Measurements from ENCODE around the gene PTRH1. TPM values are rescaled to one million over a fixed set of nuclear protein-coding genes. Genes with fewer than 3 reads are reported as not detected.

Gene PTRH1
- total and polyA plus RNA-seq, 2 of the 13 experiments (the other 11 are each of a cell fraction or from before 2014, with no cell fraction given): 4.0 to 10.4 TPM

DNA sequence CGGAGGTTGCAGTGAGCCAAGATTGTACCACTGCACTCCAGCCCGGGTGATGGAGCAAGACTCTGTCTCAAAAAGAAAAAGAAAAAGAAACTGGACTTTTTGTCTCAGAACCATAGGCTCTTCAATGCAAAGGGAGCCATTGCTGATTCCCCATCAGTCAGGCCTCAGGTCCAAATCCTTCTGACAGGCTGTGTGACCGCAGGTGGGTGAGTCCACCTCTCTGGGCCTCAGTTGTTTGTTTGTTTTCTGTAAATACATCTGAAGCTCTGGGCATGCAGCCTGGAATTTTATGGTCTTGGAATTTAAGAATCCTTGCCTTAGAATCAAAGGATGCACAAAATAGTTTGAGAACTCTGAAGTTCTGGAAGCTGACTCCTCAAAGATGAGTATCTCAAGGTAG, 40.8 kb upstream of the PTRH1 start:
- no peak for FAIRE-seq
- no peak overlapping the region for H3K27ac ChIP-seq (ENCODE audit: extremely low read length, insufficient read depth, low read length)
- TF ChIP-seq MXD4 (CRISPR knock-in tag; IDR thresholded peaks at IDR 0.05) (no peak), NAIF1 (CRISPR knock-in tag; IDR thresholded peaks at IDR 0.05; ENCODE audit: borderline replicate concordance) (no peak), ZNF12 (CRISPR knock-in tag; IDR thresholded peaks at IDR 0.05) (no peak)
- TF ChIP-seq, protein P1, sequence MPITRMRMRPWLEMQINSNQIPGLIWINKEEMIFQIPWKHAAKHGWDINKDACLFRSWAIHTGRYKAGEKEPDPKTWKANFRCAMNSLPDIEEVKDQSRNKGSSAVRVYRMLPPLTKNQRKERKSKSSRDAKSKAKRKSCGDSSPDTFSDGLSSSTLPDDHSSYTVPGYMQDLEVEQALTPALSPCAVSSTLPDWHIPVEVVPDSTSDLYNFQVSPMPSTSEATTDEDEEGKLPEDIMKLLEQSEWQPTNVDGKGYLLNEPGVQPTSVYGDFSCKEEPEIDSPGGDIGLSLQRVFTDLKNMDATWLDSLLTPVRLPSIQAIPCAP (CRISPR knock-in tag; IDR thresholded peaks at IDR 0.05; ENCODE audit: low read depth): no peak
- no peaks in the 10 kb centered on the region for H3K4me1 ChIP-seq (ENCODE audit: insufficient read depth, low read length)
- H3K79me2 ChIP-seq (ENCODE audit: insufficient read depth, low read length): no peaks in the 10 kb centered on the region
- peaks cover 0 to 49% of the 10 kb centered on the region in 2 experiments; a peak in 3 of 5 replicates for H3K27me3 ChIP-seq (ENCODE audit: control insufficient read depth in 1 of 2, insufficient read depth in 2 of 2, low read length in 2 of 2)
- BruUV-seq (replicated peaks): no TSS peak
- no peak for ATAC-seq
- no peaks in the 10 kb centered on the region for H3K36me3 ChIP-seq (replicated peaks in 1 of 2; ENCODE audit: control insufficient read depth in 1 of 2, insufficient read depth in 2 of 2, low read length in 2 of 2)
- no peak overlapping the region for H3K4me3 ChIP-seq (replicated peaks in 1 of 3; ENCODE audit: insufficient read depth in 1 of 3, low read depth in 2 of 3, low read length in 3 of 3)
- no peaks in the 10 kb centered on the region for H3K9me3 ChIP-seq (ENCODE audit: low read length)
- in situ Hi-C loops (cut with HindIII; ENCODE audit: extremely low pct_ligation_motif_present, low pct_unique_long_range_greater_than_20kb) (no loop called here), intact Hi-C loops (cut with micrococcal nuclease; ENCODE audit: unreplicated experiment) (no loop called here)
- 43% methylated on average over 3 of the region's 3 CpGs for WGBS (ENCODE audit: low lambda C conversion rate)
- POLR2A ChIA-PET: no interaction called here
- H4K20me1 ChIP-seq (ENCODE audit: insufficient read depth, low read length): no peaks in the 10 kb centered on the region
- H2AFZ ChIP-seq (ENCODE audit: low read length): no peak overlapping the region
- CTCF ChIA-PET (ENCODE audit: low intra/inter-chr PET ratio, low total read pairs): no interaction called here
- DNase-seq (ENCODE audit: low spot score): no peak
- no peak overlapping the region for H3K9ac ChIP-seq (ENCODE audit: insufficient read depth, low read depth, low read length)
- H3K4me2 ChIP-seq (ENCODE audit: low read depth, low read length): no peak overlapping the region

DNA sequence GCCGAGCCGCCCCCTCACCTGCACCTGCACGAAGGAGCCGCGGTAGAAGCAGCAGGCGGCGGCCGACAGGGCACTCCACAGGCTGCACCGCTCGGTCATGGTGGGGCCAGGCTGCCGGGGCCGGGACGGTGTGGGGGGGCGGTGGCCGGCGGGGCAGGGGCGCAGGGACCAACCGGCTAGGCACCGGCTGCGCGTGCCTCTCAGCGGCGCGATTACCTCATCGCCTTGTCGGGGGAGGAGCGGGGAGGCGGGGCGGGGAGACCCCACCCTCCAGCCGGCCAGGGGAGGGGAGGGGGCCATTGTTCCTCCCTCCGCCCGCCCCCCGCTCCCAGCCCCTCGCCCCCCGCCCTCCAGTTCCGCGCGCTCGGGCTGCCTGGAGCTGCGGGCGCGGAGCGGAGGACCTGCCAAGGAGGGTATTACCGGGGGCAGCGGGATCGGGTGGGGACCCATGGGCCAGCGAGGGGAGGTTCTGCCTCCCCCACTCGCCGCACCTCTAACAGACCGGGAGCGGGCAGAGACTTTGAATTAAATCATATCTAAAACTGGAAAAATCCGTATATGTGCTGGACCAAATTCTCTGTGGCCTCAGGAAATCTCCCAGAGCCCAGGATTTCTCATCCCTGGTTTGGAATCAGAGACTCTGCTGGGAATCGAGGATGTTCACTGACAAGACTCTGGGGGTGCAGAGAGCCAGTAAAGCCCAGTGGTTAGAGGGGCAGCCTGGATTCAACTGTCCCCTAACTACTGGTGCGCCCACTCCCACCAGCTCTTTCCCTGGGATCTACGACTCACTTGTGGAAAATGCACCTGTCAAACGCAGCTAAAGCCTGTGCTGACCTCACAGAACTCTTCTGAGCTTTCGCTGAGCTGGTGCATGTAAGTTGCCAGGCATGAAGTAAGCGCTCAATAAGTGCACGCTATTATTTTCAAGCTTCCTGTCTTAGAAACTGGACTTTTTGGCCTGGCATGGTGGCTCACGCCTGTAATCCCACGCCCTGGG, 39.9 kb upstream of the PTRH1 start:
- FAIRE-seq: no peak
- no peak overlapping the region for H3K9ac ChIP-seq (ENCODE audit: insufficient read depth, low read depth, low read length)
- no peak overlapping the region for H3K4me2 ChIP-seq (ENCODE audit: low read depth, low read length)

More for the DNA sequence above, 39.9 kb upstream of the PTRH1 start:
- Histone ChIP-seq H3K4me3 (replicated peaks in 1 of 3; ENCODE audit: insufficient read depth in 1 of 3, low read depth in 2 of 3, low read length in 3 of 3) (no peak overlapping the region), H4K20me1 (ENCODE audit: insufficient read depth, low read length) (no peaks in the 10 kb centered on the region), H3K9me3 (ENCODE audit: low read length) (no peaks in the 10 kb centered on the region), H3K27me3 (ENCODE audit: control insufficient read depth in 1 of 2, insufficient read depth in 2 of 2, low read length in 2 of 2) (peaks cover 0 to 45% of the 10 kb centered on the region in 2 experiments; a peak in 3 of 5 replicates), H2AFZ (ENCODE audit: low read length) (no peak overlapping the region), H3K79me2 (ENCODE audit: insufficient read depth, low read length) (no peaks in the 10 kb centered on the region), H3K27ac (ENCODE audit: extremely low read length, insufficient read depth, low read length) (no peak overlapping the region), H3K36me3 (replicated peaks in 1 of 2; ENCODE audit: control insufficient read depth in 1 of 2, insufficient read depth in 2 of 2, low read length in 2 of 2) (no peaks in the 10 kb centered on the region), H3K4me1 (ENCODE audit: insufficient read depth, low read length) (no peaks in the 10 kb centered on the region)
- 28% methylated on average over 14 of the region's 61 CpGs for WGBS (ENCODE audit: low lambda C conversion rate)
- in situ Hi-C loops (cut with HindIII; ENCODE audit: extremely low pct_ligation_motif_present, low pct_unique_long_range_greater_than_20kb): no loop called here
- intact Hi-C loops (cut with micrococcal nuclease; ENCODE audit: unreplicated experiment): no loop called here
- ATAC-seq (no peak), DNase-seq (ENCODE audit: low spot score) (no peak)
- ChIA-PET CTCF (ENCODE audit: low intra/inter-chr PET ratio, low total read pairs) (no interaction called here), POLR2A (no interaction called here)
- TF ChIP-seq, protein P2, sequence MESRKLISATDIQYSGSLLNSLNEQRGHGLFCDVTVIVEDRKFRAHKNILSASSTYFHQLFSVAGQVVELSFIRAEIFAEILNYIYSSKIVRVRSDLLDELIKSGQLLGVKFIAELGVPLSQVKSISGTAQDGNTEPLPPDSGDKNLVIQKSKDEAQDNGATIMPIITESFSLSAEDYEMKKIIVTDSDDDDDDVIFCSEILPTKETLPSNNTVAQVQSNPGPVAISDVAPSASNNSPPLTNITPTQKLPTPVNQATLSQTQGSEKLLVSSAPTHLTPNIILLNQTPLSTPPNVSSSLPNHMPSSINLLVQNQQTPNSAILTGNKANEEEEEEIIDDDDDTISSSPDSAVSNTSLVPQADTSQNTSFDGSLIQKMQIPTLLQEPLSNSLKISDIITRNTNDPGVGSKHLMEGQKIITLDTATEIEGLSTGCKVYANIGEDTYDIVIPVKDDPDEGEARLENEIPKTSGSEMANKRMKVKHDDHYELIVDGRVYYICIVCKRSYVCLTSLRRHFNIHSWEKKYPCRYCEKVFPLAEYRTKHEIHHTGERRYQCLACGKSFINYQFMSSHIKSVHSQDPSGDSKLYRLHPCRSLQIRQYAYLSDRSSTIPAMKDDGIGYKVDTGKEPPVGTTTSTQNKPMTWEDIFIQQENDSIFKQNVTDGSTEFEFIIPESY (CRISPR knock-in tag; IDR thresholded peaks at IDR 0.05): no peak
- no peak for TF ChIP-seq KLF15 (CRISPR knock-in tag; IDR thresholded peaks at IDR 0.05; ENCODE audit: borderline replicate concordance)
- no peak for TF ChIP-seq RFX5 (IDR thresholded peaks at IDR 0.05; ENCODE audit: low read depth, low read length)
- TF ChIP-seq HIVEP1 (CRISPR knock-in tag; IDR thresholded peaks at IDR 0.05): no peak
- no peak for TF ChIP-seq ZNF792 (CRISPR knock-in tag; IDR thresholded peaks at IDR 0.05)
- TF ChIP-seq, protein P3, sequence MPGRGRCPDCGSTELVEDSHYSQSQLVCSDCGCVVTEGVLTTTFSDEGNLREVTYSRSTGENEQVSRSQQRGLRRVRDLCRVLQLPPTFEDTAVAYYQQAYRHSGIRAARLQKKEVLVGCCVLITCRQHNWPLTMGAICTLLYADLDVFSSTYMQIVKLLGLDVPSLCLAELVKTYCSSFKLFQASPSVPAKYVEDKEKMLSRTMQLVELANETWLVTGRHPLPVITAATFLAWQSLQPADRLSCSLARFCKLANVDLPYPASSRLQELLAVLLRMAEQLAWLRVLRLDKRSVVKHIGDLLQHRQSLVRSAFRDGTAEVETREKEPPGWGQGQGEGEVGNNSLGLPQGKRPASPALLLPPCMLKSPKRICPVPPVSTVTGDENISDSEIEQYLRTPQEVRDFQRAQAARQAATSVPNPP (CRISPR knock-in tag; IDR thresholded peaks at IDR 0.05): no peak
- TF ChIP-seq ZNF850 (CRISPR knock-in tag; conservative IDR thresholded peaks at IDR 0.05): no peak
- no TSS peak for BruUV-seq (replicated peaks)
